ENCODE data around the gene GPBP1. TPM values are rescaled to one million over a fixed set of nuclear protein-coding genes. Genes with fewer than 3 reads are reported as not detected.
"Not testable (repeated sequence)": the region's sequence is repeated elsewhere in the genome, so short reads cannot be mapped to it uniquely, and the experiment has no call there.

Gene GPBP1
- total RNA-seq, 1 experiment from 2014 or later, result 69.3 TPM

GRCh38 chr5:57298295-57298984, 124.6 kb downstream of the GPBP1 start:
- Histone ChIP-seq H3K4me1 (replicated peaks) (peaks cover 25% of the 10 kb centered on the region), H3K9me3 (replicated peaks) (no peaks in the 10 kb centered on the region), H3K36me3 (no peaks in the 10 kb centered on the region), H3K27me3 (replicated peaks) (no peaks in the 10 kb centered on the region), H3K27ac (no peak overlapping the region), H3K4me3 (no peak overlapping the region)
- peak; percentile 69 to 84 for DNase-seq (ENCODE audit: low read depth in 1 of 2, low spot score in 2 of 2)

GRCh38 chr5:57298985-57299491, 125.2 kb downstream of the GPBP1 start:
- Histone ChIP-seq H3K4me1 (replicated peaks) (peaks cover 25% of the 10 kb centered on the region), H3K36me3 (no peaks in the 10 kb centered on the region), H3K4me3 (no peak overlapping the region), H3K9me3 (replicated peaks) (no peaks in the 10 kb centered on the region), H3K27ac (0 out of 2 replicates have a peak overlapping the region, but pooled peaks have one; percentile 4), H3K27me3 (replicated peaks) (no peaks in the 10 kb centered on the region)
- DNase-seq (ENCODE audit: low read depth in 1 of 2, low spot score in 2 of 2), result peak; percentile 52 to 88

GRCh38 chr5:57299986-57300385, 126.1 kb downstream of the GPBP1 start:
- no peak overlapping the region for H3K27ac ChIP-seq
- no peak overlapping the region for H3K4me3 ChIP-seq
- H3K27me3 ChIP-seq (replicated peaks), result no peaks in the 10 kb centered on the region
- H3K9me3 ChIP-seq (replicated peaks), result no peaks in the 10 kb centered on the region
- no peaks in the 10 kb centered on the region for H3K36me3 ChIP-seq
- H3K4me1 ChIP-seq (replicated peaks), result peaks cover 25% of the 10 kb centered on the region
- DNase-seq (ENCODE audit: low read depth in 1 of 2, low spot score in 2 of 2), result no peak

GRCh38 chr5:57302164-57302563, 128.3 kb downstream of the GPBP1 start:
- Histone ChIP-seq H3K36me3 (no peaks in the 10 kb centered on the region), H3K9me3 (replicated peaks) (no peaks in the 10 kb centered on the region), H3K4me1 (replicated peaks) (peaks cover 25% of the 10 kb centered on the region), H3K4me3 (no peak overlapping the region), H3K27ac (no peak overlapping the region), H3K27me3 (replicated peaks) (no peaks in the 10 kb centered on the region)
- DNase-seq (ENCODE audit: low read depth in 1 of 2, low spot score in 2 of 2), result peak; percentile 68

- DNase-seq (ENCODE audit: low read depth in 1 of 2, low spot score in 2 of 2), result peak in 1 of 2 experiments; percentile 41
- Histone ChIP-seq H3K4me1 (replicated peaks) (peaks cover 25% of the 10 kb centered on the region), H3K36me3 (no peaks in the 10 kb centered on the region), H3K27me3 (replicated peaks) (no peaks in the 10 kb centered on the region), H3K9me3 (replicated peaks) (no peaks in the 10 kb centered on the region), H3K27ac (no peak overlapping the region), H3K4me3 (no peak overlapping the region)
Measured at GRCh38 chr5:57302643-57303042, 128.8 kb downstream of the GPBP1 start.

- H3K27me3 ChIP-seq (replicated peaks), result no peaks in the 10 kb centered on the region
- no peaks in the 10 kb centered on the region for H3K36me3 ChIP-seq
- peaks cover 18% of the 10 kb centered on the region for H3K4me1 ChIP-seq (replicated peaks)
- H3K27ac ChIP-seq, result no peak overlapping the region
- H3K4me3 ChIP-seq, result no peak overlapping the region
- DNase-seq (ENCODE audit: low read depth in 1 of 2, low spot score in 2 of 2), result no peak
- 0 out of 2 replicates have a peak, but pooled peaks cover 2% of the 10 kb centered on the region for H3K9me3 ChIP-seq (replicated peaks)
Measured at GRCh38 chr5:57303985-57304384, 130.1 kb downstream of the GPBP1 start.

- Histone ChIP-seq H3K4me1 (replicated peaks) (peaks cover 14% of the 10 kb centered on the region), H3K36me3 (no peaks in the 10 kb centered on the region), H3K27ac (no peak overlapping the region), H3K9me3 (replicated peaks) (0 out of 2 replicates have a peak, but pooled peaks cover 2% of the 10 kb centered on the region), H3K4me3 (no peak overlapping the region), H3K27me3 (replicated peaks) (no peaks in the 10 kb centered on the region)
- DNase-seq (ENCODE audit: low read depth in 1 of 2, low spot score in 2 of 2), result no peak
Measured at GRCh38 chr5:57304931-57305330, 131.1 kb downstream of the GPBP1 start.

- Histone ChIP-seq H3K27ac (no peak overlapping the region), H3K9me3 (replicated peaks) (0 out of 2 replicates have a peak, but pooled peaks cover 2% of the 10 kb centered on the region), H3K36me3 (no peaks in the 10 kb centered on the region), H3K27me3 (replicated peaks) (no peaks in the 10 kb centered on the region), H3K4me3 (no peak overlapping the region), H3K4me1 (replicated peaks) (peaks cover 18% of the 10 kb centered on the region)
- DNase-seq (ENCODE audit: low read depth in 1 of 2, low spot score in 2 of 2), result no peak
Measured at GRCh38 chr5:57306359-57306758, 132.5 kb downstream of the GPBP1 start.

GRCh38 chr5:57307516-57307915, 133.7 kb downstream of the GPBP1 start:
- no peaks in the 10 kb centered on the region for H3K36me3 ChIP-seq
- H3K4me1 ChIP-seq (replicated peaks), result peaks cover 15% of the 10 kb centered on the region
- no peak overlapping the region for H3K4me3 ChIP-seq
- H3K9me3 ChIP-seq (replicated peaks), result 0 out of 2 replicates have a peak, but pooled peaks cover 2% of the 10 kb centered on the region
- no peaks in the 10 kb centered on the region for H3K27me3 ChIP-seq (replicated peaks)
- H3K27ac ChIP-seq, result no peak overlapping the region
- no peak for DNase-seq (ENCODE audit: low read depth in 1 of 2, low spot score in 2 of 2)

GRCh38 chr5:57309022-57309421, 135.2 kb downstream of the GPBP1 start:
- H3K36me3 ChIP-seq; H3K4me1 ChIP-seq (replicated peaks); DNase-seq (ENCODE audit: low read depth in 1 of 2, low spot score in 2 of 2); H3K27me3 ChIP-seq (replicated peaks); H3K9me3 ChIP-seq (replicated peaks); H3K4me3 ChIP-seq; H3K27ac ChIP-seq: not testable (repeated sequence)

- H3K36me3 ChIP-seq, result no peaks in the 10 kb centered on the region
- H3K4me1 ChIP-seq (replicated peaks), result peaks cover 11% of the 10 kb centered on the region
- H3K27me3 ChIP-seq (replicated peaks), result no peaks in the 10 kb centered on the region
- H3K4me3 ChIP-seq, result no peak overlapping the region
- 0 out of 2 replicates have a peak, but pooled peaks cover 2% of the 10 kb centered on the region for H3K9me3 ChIP-seq (replicated peaks)
- no peak for DNase-seq (ENCODE audit: low read depth in 1 of 2, low spot score in 2 of 2)
- H3K27ac ChIP-seq, result no peak overlapping the region
Measured at GRCh38 chr5:57311251-57311650, 137.4 kb downstream of the GPBP1 start.

GRCh38 chr5:57311921-57312735, 138.3 kb downstream of the GPBP1 start:
- H3K4me1 ChIP-seq (replicated peaks), result peaks cover 20% of the 10 kb centered on the region
- H3K27ac ChIP-seq, result no peak overlapping the region
- no peaks in the 10 kb centered on the region for H3K36me3 ChIP-seq
- DNase-seq (ENCODE audit: low read depth in 1 of 2, low spot score in 2 of 2), result no peak
- H3K9me3 ChIP-seq (replicated peaks), result 0 out of 2 replicates have a peak, but pooled peaks cover 2% of the 10 kb centered on the region
- no peak overlapping the region for H3K4me3 ChIP-seq
- no peaks in the 10 kb centered on the region for H3K27me3 ChIP-seq (replicated peaks)

GRCh38 chr5:57313716-57314115, 139.9 kb downstream of the GPBP1 start:
- H3K4me3 ChIP-seq, result no peak overlapping the region
- DNase-seq (ENCODE audit: low read depth in 1 of 2, low spot score in 2 of 2), result no peak
- no peaks in the 10 kb centered on the region for H3K9me3 ChIP-seq (replicated peaks)
- H3K36me3 ChIP-seq, result no peaks in the 10 kb centered on the region
- no peak overlapping the region for H3K27ac ChIP-seq
- H3K27me3 ChIP-seq (replicated peaks), result no peaks in the 10 kb centered on the region
- H3K4me1 ChIP-seq (replicated peaks), result peaks cover 29% of the 10 kb centered on the region

Data from SJSA1 (cell line).